HG03558 (cell line): ENCODE measurements around the gene TRPV4.

Experiments used
- ATAC-seq: cut with Tn5 transposase; IDR thresholded peaks from one replicate; pipeline ENCODE4 v1.9.1; 2021; ENCODE audit warnings: moderate number of reproducible peaks; ENCODE audit not compliant: unreplicated experiment; ENCODE audit errors: extremely low read depth

TRPV4 gene

DNA sequence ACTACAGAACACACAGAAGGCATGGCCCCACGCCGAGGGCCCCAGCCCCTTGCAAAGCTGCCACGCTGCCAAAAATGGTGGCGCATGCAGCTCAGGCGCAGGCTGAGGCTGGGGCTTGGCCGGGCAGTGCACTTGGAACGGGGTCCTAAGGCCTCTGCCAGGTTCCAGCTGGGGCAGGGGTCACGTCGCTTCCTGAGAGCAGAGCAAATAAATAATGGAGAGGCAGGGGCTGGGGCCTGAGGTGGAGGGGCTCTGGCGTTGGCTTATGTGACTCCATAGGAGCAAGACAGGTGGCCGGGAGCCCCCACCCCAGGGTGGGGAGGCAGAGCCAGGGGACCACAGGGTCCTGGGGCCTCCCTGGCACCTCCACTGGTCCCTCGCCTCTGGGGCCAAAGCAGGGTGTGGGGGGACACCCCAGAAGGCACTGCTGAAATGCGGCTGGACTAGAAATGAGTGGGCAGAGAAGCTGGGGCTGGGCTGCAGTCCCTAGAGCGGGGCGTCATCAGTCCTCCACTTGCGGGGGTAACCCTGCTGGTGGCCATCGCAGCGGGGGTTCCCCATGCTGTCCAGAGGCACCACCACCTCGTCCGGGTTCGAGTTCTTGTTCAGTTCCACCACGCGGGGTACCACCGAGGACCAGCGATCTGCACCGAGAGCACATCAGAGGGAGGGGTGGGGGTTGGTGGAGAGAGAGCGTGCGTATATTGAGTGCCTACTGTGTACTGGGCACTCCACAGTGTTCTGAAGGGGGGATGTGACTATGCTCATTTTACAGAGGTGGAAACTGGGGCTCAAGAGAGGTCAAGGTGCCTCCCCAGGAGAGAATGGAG is 49.8 kb downstream of the TRPV4 start:
- no peak for ATAC-seq

DNA sequence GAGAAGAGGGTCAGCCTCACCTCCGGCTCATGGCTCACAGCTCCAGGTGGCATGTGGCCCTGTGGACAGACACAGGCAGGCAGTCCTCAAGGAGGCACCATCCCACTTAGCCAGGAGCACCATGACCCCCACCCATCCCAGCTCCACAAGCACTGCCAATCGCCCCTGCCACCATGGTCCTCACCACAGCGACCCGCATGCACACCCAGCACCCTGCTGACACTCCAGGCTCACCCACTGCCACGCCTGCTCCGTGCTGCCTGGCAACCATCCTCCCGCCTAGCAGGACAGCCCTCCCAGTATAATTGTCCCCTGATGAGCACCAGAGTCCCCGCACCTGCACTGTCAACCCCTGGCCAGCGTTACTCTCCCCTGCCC is 50.9 kb downstream of the TRPV4 start:
- no peak for ATAC-seq

DNA sequence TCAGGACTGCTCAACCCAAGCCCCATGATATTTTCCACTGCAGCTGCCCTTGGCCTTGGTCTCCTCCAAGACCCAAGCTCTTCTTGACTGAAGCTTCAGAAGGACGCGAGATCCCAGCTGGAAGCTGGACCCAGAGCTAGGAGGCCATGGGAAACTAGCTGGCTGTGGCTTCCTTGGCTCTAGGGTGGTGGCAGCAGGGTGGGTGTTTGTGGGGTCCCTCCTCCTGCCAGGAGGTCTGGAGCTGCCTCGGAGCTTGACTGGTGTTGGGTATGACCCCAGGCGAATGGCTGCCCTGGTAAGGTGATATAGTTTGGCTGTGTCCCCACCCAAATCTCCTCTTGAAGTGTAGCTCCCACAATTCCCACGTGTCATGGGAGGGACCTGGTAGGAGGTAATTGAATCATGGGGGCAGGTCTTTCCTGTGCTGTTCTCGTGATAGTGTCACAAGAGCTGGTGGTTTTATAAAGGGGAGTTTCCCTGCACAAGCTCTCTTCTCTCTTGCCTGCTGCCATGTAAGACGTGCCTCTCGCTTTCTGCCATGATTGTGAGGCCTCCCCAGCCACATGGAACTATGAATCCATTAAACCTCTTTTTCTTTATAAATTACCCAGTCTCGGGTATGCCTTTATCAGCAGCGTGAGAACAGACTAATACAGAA is 51.4 kb downstream of the TRPV4 start:
- ATAC-seq: no peak

DNA sequence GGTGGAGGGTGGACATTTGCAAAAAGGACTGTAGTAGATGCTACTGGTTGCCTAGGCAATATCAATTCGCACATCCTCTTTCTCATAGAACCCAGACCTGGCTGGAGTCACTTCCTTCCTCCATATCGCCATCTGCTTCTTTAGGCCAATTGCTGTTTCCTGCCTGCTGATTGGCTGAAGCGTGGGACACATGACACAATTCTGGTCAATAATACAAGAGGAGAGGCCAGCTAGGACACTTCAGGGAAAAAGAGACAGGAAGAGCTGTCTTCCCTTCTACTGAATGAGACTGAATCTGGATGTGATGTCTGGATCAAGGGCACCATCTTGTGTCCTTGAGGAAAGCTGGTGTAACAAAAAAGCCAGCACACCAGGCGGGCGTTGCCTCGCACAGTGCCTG is 53.8 kb downstream of the TRPV4 start:
- ATAC-seq: no peak

DNA sequence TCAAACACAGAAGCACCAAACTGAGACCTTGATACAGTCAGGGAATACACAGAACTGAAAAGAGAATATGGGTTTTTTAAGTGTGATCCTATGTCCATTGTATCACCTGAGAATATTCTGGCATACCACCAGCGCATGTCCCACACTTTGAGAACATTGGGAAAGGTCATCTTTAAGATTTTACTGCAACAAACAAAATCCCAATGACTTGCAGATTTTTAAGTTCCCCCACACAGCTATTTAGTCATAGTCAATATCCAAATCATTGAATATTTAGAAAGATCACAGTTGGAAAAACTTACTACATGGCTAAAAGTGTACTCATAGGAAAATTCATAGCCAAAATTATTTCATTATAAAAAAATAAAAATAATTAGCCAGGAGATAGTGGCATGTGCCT is 54.5 kb downstream of the TRPV4 start:
- ATAC-seq: no peak

DNA sequence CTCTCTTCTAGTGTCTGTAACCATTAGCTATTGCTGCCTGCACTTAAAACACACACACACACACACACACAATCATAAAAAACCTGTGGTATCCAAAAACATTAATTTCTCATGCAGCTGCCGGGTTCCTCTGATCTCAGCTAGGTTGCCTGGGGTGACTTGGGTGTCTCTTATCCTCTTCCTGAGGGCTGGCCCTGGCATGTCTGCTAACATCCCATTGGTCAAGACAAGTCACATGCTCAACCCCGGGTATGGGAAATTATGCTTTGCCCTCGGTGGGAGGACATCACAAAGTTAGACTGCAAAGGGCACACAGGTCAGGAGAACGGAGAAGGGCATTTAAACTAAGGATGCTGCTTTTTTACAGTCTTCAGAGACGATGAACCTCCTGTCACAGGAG is 55.7 kb downstream of the TRPV4 start:
- ATAC-seq: no peak

DNA sequence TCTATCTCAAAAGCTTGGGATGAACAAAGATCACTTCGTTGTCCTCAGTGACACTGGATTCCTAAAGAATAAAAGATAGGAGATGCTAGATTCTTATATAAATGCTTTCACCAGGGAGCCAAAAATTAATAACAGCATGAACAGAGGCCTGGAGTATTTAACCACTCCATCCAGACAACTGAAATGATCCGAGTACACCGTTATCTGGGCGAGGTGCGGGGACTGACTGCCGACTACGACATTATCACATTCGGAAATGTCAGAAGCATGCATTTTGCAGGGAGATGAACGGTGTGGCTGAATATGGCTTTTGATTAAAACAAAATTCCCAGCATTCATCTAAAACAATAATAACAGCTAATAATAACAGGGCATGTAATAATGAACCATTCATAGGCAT is 56.6 kb downstream of the TRPV4 start:
- ATAC-seq: no peak

DNA sequence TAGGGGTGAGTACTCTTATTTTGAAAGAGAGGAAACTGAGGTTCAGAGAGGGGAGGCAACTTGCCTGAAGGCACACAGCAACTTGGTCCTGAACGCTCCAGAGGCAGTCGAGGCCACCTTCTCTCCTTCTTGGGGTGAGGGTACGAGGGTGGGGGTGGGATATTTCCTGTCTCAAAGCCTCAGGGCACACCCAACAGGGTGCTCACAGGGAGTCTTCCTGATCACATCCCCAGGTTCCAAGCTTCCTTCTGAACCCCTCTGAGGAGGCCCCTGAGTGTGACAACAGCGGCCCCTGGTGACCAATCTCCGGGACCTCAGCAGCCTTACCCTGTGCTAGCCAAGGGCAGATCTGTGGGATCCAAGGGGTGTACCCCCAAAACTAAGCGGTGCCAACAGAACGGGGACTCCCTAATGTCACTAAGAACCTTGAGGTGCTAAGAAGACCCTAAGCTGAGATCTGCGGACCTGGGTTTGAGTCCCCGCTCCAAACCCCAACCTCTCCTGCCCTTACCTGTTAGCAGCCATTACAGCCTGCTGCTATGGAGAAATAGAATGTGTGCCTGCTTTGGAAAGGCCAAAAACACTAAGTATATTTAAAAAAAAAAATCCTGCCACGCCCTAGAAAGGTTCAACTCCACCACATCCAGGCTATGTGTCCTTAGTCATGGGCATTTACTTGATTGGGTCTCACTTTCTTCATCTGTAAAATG is 57.9 kb downstream of the TRPV4 start:
- ATAC-seq: no peak

DNA sequence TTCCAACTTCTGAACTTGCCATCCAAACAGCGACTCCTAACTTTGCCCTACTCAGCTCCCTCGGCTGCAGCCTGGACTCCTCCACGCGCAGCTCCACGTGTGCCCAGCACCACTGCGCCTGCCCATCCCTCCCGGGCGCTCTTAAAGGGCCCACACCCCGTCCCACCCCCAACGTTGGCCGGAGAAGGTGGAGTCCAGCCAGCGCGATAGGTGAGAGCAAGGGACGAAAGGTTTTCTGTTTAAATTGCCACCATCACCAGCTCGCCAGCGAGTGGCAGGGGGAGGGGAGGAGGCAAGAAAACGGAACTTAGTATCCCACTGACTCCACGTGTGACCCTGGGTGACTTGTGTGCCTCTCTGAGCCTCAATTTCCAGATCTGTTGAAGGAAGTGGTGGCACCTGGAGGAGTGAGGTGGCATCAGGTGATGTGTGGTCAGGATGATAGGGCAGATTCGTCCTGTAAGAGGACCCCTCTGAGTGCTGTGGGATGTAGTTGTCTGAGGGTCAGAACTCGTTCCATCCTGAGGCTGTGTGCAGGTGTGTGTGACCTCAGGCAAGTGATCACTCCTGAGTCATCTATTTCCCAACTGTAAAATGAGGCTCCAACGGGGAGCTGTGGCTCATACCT is 59.7 kb downstream of the TRPV4 start:
- ATAC-seq: no peak

DNA sequence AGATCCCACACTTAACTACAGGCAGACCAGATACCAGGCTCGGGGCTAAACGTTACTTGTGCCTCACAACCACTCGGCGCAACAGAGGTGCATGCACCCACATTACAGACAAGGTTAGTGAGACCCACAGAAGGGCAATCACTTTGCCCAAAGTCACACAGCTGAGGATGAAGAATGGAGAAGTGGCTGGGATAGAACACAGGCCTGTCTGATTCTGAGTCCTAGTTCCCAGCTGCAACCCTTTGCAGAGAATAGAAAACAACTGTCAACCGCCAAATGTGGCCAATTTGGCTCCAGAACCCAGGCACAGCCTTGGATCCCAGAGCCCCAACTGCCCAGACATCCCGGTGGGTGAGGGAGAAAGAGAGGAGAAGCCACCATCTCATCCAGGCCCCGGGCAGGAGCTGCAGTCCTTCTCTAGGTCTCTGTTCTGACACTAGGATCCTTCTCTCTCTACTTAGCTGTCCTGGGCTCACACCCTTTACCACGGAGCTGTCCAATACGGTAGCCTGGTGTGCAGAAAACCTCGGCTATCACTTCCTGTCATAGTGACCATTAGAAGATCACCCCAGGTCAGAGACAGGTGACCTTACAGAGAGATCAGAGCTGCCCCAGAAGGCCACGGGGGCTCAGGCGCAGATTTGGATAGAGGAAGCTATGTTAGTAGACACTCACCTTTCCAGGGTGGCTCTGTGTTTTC is 60.4 kb downstream of the TRPV4 start:
- no peak for ATAC-seq

DNA sequence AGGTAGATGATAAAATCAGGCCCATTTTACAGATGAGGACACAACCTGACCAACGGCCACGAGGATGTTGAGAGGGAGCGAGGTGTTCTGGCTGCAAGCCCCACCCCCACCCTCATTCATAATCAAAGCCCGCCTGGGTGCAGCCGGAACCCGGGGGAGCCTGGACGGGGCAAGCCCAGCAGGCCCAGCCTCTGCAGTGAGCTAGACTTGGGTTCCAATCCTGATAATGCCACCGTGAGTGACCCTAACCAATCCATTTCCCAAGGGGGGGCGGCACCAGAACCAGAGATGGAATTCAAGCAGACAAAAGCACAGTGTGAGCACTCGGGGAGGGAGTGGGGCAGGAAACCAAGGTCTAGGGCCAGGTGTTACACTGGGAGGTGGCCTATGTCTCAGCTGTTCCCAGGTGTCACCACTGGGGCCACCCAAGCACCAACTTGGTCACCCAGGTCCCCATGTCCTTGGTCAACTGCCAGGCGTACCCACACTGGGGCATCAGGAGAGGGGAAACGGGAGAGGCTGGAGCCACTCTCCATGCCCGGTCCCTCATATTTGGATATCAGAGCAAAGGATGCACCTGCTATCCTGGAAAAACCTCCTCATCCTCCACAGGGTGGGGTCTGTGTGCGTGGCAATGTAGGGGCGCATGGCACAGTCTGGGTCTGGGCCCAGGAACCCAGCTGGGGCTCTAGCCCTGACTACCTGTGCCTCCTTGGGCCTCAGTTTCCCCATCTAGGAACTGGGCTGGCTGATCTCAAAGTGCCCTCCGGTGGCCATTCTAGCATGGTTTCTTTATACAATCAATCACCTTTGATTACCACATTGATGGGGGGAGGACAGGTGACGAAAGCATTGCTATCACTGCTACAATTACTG is 61.2 kb downstream of the TRPV4 start:
- ATAC-seq: no peak

DNA sequence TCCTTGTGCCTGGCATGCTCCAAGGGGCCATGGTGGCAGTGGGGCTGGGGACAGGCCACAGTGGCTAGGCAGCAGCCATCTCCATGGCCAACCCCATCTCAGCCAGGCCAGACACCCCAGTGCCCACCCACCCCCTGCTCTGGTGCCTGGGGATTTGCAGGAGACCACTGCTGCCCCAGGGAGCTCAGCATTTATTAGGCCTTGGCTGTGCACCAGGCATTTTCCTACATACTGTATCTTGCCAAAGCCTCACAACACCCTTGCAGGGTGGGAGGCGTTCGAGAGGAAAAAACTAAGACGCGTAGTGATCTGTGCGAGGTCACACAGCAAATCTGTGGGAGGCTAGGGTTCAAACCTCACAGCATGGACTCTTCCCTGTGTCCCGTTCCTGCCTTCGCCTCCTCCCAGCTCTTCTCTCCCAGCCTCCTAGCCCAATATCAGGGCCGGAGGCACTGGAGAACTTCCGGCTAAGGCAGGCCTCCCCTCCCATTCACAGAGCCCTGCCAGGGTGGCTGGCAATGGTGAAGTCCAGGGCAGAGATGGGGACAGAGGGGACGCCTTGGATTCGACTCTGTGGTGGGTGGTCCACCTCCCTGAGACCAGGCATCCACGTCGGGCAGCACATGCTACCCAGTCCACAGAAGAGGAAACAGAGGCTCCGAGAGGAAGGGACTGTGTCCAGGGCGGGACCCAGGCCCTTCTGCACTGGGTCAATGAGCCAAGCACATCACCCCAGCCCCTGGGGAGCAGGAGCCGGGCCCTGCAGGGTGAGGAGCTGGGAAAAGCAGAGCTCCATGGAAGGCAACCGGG is 62.1 kb downstream of the TRPV4 start:
- ATAC-seq: no peak

DNA sequence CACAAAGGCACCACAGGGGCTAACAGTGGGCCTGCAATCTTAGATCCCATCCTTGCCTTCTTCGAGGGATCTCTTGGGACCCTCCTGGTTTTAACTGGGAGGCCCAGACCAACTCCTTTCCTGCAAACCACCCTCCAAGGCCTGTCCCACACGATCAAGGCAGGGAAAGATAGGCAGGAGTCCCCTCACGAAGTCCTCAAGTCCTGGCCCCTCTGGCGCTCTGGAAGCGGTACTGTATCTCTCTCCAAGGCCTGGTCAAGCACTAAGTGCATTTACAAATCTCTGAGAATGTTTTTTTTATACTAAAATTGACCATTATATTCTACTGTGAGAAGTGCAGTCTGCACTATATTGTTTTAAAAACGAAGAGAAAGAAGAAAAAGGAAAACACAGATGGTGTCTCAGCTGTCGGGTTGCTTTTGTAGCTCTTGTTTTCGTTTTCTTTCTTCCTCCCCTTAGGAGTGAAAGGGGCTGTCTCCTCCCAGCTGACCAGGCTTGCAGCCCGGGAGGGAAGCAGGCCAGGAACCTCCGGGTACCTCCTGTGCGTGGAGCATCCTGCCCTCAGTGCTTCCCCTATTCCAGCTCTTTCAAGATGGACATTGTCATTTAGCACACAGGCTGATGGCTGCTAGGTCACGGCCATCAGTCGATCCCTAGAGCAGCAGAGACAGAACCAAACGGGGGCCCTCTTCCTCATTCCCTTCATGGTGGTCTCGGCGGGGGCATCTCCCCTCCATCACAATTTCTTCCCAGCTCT is 62.9 kb downstream of the TRPV4 start:
- ATAC-seq: no peak

DNA sequence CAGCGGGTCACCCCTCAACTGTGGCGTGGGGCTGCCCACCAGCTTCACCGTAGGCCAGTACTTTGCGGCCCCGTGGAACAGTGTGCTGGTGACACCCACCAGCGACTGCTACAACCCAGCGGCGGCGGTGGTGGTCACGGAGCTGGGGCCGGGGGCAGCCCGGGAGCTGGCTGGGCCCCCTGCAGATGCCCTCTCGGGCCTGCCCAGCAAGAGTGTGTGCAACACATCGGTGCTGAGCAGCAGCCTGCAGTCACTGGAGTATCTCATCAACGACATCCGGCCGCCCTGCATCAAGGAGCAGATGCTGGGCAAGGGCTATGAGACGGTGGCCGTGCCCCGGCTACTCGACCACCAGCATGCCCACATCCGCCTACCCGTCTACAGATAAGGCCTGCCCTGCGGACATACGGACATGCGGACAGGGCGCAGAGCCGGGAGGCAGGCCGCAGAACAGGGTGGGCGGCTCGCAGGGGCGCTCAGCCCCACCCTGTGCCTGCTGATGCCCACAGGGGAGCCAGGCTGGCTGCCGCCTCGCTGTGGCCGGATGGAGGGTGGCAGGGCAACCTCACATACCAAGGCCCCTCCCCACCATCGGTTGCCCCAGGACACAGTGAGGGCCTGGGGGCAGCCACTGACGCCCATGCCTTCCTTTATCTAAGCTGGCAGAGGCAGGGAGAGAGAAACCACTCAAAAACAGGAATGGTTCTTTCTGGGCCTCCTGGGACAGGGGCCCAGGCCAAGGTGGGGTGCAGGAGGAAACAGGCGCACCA is 64.1 kb downstream of the TRPV4 start:
- no peak for ATAC-seq

DNA sequence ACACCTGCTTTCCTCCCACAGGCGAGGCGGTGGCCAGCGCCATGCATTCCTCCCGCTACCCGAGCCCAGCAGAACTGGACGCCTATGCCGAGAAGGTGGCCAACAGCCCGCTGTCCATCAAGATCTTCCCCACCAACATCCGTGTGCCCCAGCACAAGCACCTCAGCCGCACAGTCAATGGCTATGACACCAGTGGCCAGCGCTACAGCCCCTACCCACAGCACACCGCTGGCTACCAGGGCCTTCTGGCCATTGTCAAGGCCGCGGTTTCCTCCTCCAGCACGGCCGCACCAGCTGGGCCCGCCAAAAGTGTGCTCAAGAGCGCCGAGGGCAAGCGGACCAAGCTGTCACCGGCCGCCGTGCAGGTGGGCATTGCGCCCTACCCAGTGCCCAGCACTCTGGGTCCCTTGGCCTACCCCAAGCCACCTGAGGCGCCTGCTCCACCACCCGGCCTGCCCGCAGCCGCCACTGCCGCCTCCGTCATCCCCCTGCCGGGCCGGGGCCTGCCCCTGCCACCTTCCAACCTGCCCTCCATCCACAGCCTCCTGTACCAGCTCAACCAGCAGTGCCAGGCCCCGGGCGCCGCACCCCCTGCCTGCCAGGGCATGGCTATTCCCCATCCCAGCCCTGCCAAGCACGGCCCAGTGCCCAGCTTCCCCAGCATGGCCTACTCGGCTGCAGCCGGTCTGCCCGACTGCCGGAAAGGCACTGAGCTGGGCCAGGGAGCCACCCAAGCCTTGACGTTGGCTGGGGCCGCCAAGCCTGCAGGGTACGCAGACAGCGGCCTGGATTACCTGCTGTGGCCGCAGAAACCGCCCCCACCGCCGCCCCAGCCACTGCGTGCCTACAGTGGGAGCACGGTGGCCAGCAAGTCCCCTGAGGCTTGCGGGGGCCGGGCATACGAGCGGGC is 65.0 kb downstream of the TRPV4 start:
- no peak for ATAC-seq

DNA sequence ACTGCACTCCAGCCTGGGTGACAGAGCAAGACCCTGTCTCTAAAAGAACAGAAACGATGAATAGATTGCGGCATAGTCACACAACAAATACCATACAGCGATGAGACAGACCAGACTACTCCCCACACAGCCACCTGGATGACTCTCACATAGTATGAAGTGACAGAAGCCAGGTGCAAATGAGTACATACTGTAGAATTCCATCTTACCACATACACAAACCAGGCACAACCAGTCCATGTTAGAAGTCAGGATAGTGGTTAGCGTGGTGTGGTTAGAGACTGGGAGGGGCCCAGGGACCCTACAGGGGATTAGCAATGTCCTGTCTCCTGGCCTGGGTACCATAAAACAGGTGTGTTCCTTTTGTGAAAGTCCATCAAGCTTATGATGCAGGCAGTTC is 65.7 kb downstream of the TRPV4 start:
- ATAC-seq: no peak
